ENCODE results near the gene RASGRP3. TPM values are rescaled to one million over a fixed set of nuclear protein-coding genes. Genes with fewer than 3 reads are reported as not detected.

Gene RASGRP3
- total and polyA plus RNA-seq, 12 donors: 14.9 to 77.4 (median 64.4) TPM

GRCh38 chr2:33541243-33541642, 64.8 kb downstream of the RASGRP3 start:
- intact Hi-C loops (cut with DNase I): loop anchor here in 3 of 10 donors (5.0 to 10.0 kb wide), 2 partner anchors 64 to 66 kb away; partner anchors contain the start of gene RASGRP3 (in 3 of the 3)
- Histone ChIP-seq H3K9me3 (peaks cover 0 to 11% (median 0%) of the 10 kb centered on the region in 11 donors), H3K4me3 (no peak overlapping the region), H3K27me3 (no peaks in the 10 kb centered on the region), H3K36me3 (peaks cover 0 to 74% (median 11%) of the 10 kb centered on the region in 9 donors), H3K27ac (peak overlapping the region in 4 of 10 donors; percentile 19 to 77 (median 49)), H3K4me1 (peaks cover 0 to 20% (median 5%) of the 10 kb centered on the region in 9 donors)
- DNase-seq: no peak
- no peak for TF ChIP-seq CTCF (IDR thresholded peaks at IDR 0.05)
- 42 to 64% methylated on average over 4 of the region's 4 CpGs for WGBS, 2 donors
- peak in 2 of 8 donors; percentile 67 to 71 for ATAC-seq

GRCh38 chr2:33550206-33550605, 73.8 kb downstream of the RASGRP3 start:
- intact Hi-C loops (cut with DNase I): no loop called here
- H3K4me3 ChIP-seq: no peak overlapping the region
- WGBS, 2 donors: 95% methylated on average over 3 of the region's 3 CpGs
- no peaks in the 10 kb centered on the region for H3K27me3 ChIP-seq
- DNase-seq (no peak), ATAC-seq (no peak)
- H3K36me3 ChIP-seq: peaks cover 0 to 83% (median 9%) of the 10 kb centered on the region in 9 donors
- TF ChIP-seq CTCF (IDR thresholded peaks at IDR 0.05): no peak
- H3K4me1 ChIP-seq: peaks cover 3 to 35% (median 25%) of the 10 kb centered on the region in 9 donors
- no peak overlapping the region for H3K27ac ChIP-seq
- no peaks in the 10 kb centered on the region for H3K9me3 ChIP-seq

GRCh38 chr2:33552758-33553461, 76.5 kb downstream of the RASGRP3 start:
- Histone ChIP-seq H3K9me3 (no peaks in the 10 kb centered on the region), H3K4me1 (peaks cover 3 to 44% (median 32%) of the 10 kb centered on the region in 9 donors), H3K27ac (peak overlapping the region in 3 of 10 donors; percentile 19 to 87 (median 52)), H3K4me3 (no peak overlapping the region), H3K36me3 (peaks cover 0 to 60% (median 9%) of the 10 kb centered on the region in 9 donors), H3K27me3 (no peaks in the 10 kb centered on the region)
- DNase-seq: no peak
- TF ChIP-seq CTCF (IDR thresholded peaks at IDR 0.05): no peak
- peak in 4 of 8 donors; percentile 13 to 49 (median 35) for ATAC-seq
- WGBS, 2 donors: 63 to 69% methylated on average over 1 of the region's 1 CpG
- intact Hi-C loops (cut with DNase I): no loop called here

GRCh38 chr2:33555681-33556080, 79.2 kb downstream of the RASGRP3 start:
- Histone ChIP-seq H3K36me3 (peaks cover 0 to 64% (median 7%) of the 10 kb centered on the region in 9 donors), H3K4me1 (peaks cover 3 to 48% (median 34%) of the 10 kb centered on the region in 9 donors), H3K27me3 (no peaks in the 10 kb centered on the region), H3K9me3 (no peaks in the 10 kb centered on the region), H3K4me3 (no peak overlapping the region), H3K27ac (peak overlapping the region in 9 of 10 donors; percentile 50 to 87 (median 72))
- no peak for DNase-seq
- TF ChIP-seq CTCF (IDR thresholded peaks at IDR 0.05): no peak
- intact Hi-C loops (cut with DNase I): no loop called here
- WGBS, 2 donors: 65 to 68% methylated on average over 3 of the region's 3 CpGs
- ATAC-seq: no peak

Data from heart right ventricle (tissue), 16 donors.